ENCODE data around the gene TAGLN3. TPM values are rescaled to one million over a fixed set of nuclear protein-coding genes. Genes with fewer than 3 reads are reported as not detected.

TAGLN3 gene
- total and polyA plus RNA-seq, 2 donors (not counting 3 experiments of a cell fraction or from before 2014, with no cell fraction given) = not detected

- TF ChIP-seq FOS (IDR thresholded peaks at IDR 0.05; ENCODE audit: borderline replicate concordance, insufficient read depth, low read length) (no peak), POLR2AphosphoS5 (IDR thresholded peaks at IDR 0.05; ENCODE audit: insufficient read depth, low read depth, low read length) (no peak), POLR2A (IDR thresholded peaks at IDR 0.05; ENCODE audit: low read depth, low read length) (no peak), MYC (IDR thresholded peaks at IDR 0.05; ENCODE audit: low read depth, low read length) (no peak), MAX (IDR thresholded peaks at IDR 0.05; ENCODE audit: insufficient read depth, insufficient read length) (no peak), EZH2 (IDR thresholded peaks at IDR 0.05; ENCODE audit: borderline replicate concordance, low read depth, low read length, severe bottlenecking) (no peak), JUN (IDR thresholded peaks at IDR 0.05; ENCODE audit: borderline replicate concordance, insufficient read depth, insufficient read length, low read depth) (no peak), CTCF (IDR thresholded peaks at IDR 0.05; ENCODE audit: extremely low read depth in 1 of 2, insufficient read depth in 1 of 2, low read depth in 1 of 2, low read length in 2 of 2) (no peak), GATA2 (IDR thresholded peaks at IDR 0.05; ENCODE audit: insufficient read depth, insufficient read length, low read depth, low read length) (no peak)
- H4K20me1 ChIP-seq (replicated peaks; ENCODE audit: control insufficient read depth, extremely low read depth, insufficient read depth, low read length) = no peaks in the 10 kb centered on the region
- no peaks in the 10 kb centered on the region for H3K36me3 ChIP-seq (ENCODE audit: control insufficient read depth in 2 of 2, extremely low read depth in 1 of 2, insufficient read depth in 2 of 2, low read length in 2 of 2)
- no peak for FAIRE-seq
- POLR2A ChIA-PET = no interaction called here
- DNase-seq (ENCODE audit: low read depth, low spot score) = no peak
- H3K9me3 ChIP-seq (replicated peaks; ENCODE audit: control insufficient read depth, insufficient read depth, low read length) = no peaks in the 10 kb centered on the region
- no peak overlapping the region for H3K27ac ChIP-seq (ENCODE audit: insufficient read depth, low read depth, low read length)
- no peaks in the 10 kb centered on the region for H3K4me1 ChIP-seq (ENCODE audit: control insufficient read depth, extremely low read depth, insufficient read depth, low read length)
- H2AFZ ChIP-seq (ENCODE audit: low read depth, low read length) = no peak overlapping the region
- no peak overlapping the region for H3K4me2 ChIP-seq (ENCODE audit: insufficient read depth, low read length)
- no peaks in the 10 kb centered on the region for H3K9me1 ChIP-seq (replicated peaks; ENCODE audit: control insufficient read depth, extremely low read depth, insufficient read depth, low read length)
- no peaks in the 10 kb centered on the region for H3K79me2 ChIP-seq (ENCODE audit: control insufficient read depth, insufficient read depth, low read length)
- H3K27me3 ChIP-seq (ENCODE audit: control insufficient read depth in 2 of 2, insufficient read depth in 2 of 2, low read length in 2 of 2) = no peaks in the 10 kb centered on the region
- intact Hi-C loops (cut with micrococcal nuclease) = no loop called here
- dilution Hi-C loops (cut with MboI; ENCODE audit: extremely low pct_ligation_motif_present, low sequenced_read_pairs) = no loop called here
- H3K4me3 ChIP-seq (replicated peaks in 1 of 3; ENCODE audit: insufficient read depth in 1 of 3, low read depth in 1 of 3, low read length in 3 of 3) = no peak overlapping the region
- H3K9ac ChIP-seq (replicated peaks; ENCODE audit: extremely low read depth, insufficient read depth, low read length) = no peak overlapping the region
- BruUV-seq (replicated peaks) = no TSS peak
- CTCF ChIA-PET = interaction anchor here (1.2 to 8.2 kb wide), 3 partner anchors 18 to 294 kb away, joined by 3 to 291 read pairs (median 139); partner anchors contain the start of gene TAGLN3
Measured at GRCh38 chr3:112010636-112011035, 11.9 kb downstream of the TAGLN3 start.

Measured in endothelial cell of umbilical vein (primary cell).